LNCaP clone FGC (cell line): Measurements from ENCODE around the gene MS4A10.

Experiments used
- DNase-seq: peaks from one replicate; pipeline ENCODE4 v3.0.0-alpha.2; 2011; ENCODE audit warnings: low read depth
- H3K4me3 ChIP-seq: 2 replicates; pipeline ENCODE4 v1.5.1; 2011; ENCODE audit warnings: mild to moderate bottlenecking, low read depth, low read length, control low read depth
- TF ChIP-seq, protein P1 (sequence below): IDR thresholded peaks from 2 replicates; pipeline ENCODE4 v1.5.1; 2012; ENCODE audit warnings: mild to moderate bottlenecking; ENCODE audit not compliant: control insufficient read depth, insufficient read depth; ENCODE audit errors: extremely low read depth

Gene MS4A10

DNA sequence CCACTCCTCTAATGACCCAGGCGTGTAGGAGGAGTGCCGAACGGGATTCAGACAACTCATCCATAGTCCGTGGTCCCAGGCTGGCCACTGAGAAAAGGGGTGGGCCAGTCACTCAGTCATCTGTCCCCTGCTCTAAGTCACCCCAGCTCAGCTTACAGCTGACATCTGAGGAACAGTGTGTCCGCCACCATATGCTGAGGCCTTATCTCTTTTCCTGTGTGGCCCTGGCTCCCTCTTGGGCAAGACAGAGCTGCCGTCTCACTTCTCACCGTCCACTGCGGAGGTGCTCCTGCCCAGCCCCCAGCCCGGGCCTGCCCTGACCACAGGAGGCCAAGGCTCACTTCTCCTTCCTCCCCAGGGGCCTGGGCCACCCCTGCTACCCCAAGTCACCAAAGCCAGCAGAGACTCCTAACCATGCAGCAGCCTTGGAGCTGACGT lies 63.6 kb downstream of the MS4A10 start:
- TF ChIP-seq, protein P1, sequence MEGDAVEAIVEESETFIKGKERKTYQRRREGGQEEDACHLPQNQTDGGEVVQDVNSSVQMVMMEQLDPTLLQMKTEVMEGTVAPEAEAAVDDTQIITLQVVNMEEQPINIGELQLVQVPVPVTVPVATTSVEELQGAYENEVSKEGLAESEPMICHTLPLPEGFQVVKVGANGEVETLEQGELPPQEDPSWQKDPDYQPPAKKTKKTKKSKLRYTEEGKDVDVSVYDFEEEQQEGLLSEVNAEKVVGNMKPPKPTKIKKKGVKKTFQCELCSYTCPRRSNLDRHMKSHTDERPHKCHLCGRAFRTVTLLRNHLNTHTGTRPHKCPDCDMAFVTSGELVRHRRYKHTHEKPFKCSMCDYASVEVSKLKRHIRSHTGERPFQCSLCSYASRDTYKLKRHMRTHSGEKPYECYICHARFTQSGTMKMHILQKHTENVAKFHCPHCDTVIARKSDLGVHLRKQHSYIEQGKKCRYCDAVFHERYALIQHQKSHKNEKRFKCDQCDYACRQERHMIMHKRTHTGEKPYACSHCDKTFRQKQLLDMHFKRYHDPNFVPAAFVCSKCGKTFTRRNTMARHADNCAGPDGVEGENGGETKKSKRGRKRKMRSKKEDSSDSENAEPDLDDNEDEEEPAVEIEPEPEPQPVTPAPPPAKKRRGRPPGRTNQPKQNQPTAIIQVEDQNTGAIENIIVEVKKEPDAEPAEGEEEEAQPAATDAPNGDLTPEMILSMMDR = no peak
- no peak for DNase-seq
- H3K4me3 ChIP-seq = no peak overlapping the region

DNA sequence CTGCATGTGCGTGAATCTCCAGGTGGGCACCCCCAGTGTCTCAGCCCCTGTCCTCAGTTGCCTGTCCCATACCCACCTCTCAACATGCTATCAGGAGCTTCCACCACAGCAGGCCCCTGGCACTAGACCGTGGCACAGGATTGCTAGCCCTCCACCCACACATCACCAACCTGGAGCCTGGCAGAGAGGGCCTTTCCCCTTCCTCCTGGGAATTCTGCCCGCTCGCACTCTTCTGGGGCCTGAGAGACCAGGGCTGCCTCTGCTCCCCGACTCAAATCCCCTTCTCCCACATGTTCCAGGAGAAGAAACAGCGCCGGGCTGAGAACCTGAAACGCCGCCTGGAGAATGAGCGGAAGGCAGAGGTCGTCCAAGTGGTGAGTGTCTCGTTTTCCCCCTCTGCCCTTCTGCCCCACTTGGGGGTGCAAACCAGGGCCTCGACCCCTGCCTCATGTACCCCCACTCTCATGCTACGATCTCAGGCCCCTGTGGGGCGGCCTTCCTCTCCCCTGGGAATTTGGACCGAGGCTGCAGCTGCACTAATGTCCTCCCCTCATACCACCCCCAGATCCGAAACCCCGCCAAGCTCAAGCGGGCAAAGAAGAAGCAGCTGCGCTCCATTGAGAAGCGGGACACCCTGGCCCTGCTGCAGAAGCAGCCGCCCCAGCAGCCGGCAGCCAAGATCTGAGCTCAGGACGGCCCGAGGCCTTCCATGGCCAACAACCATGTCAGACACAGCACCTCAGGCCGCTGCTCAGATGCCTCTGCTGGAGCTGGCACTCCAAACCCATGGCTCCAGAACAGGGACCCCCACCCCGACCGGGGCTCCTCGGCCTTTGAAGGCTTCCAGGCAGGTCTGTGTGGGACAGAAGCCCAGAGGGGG lies 64.7 kb downstream of the MS4A10 start:
- no peak for DNase-seq
- H3K4me3 ChIP-seq = no peak overlapping the region
- TF ChIP-seq, protein P1 = no peak
